PC-3 (cell line): Measurements from ENCODE around the gene CEP83. TPM values are rescaled to one million over a fixed set of nuclear protein-coding genes. Genes with fewer than 3 reads are reported as not detected.

Experiments used
- ATAC-seq: fragments of 200-7000 bp; cut with Tn5 transposase; 2 replicates; pipeline ENCODE4 v1.9.1; 2020; ENCODE audit warnings: mild to moderate bottlenecking, moderate library complexity
- BruUV-seq: library from RNA; stranded (reverse); fragments of 400-500 nt; replicated peaks from 2 replicates; lab custom pipeline; 2021; lab: Mats Ljungman, UMichigan
- CTCF ChIA-PET: fragments of 300-600 bp; sonication (Branson Sonifier 250); formaldehyde crosslinking; loops from one replicate; lab custom pipeline; 2022; ENCODE audit warnings: antibody characterized with exemption; lab: Charles Lee
- POLR2A ChIA-PET: fragments of 300-600 bp; sonication (Branson Sonifier 250); formaldehyde crosslinking; loops from one replicate; lab custom pipeline; 2022; ENCODE audit warnings: antibody characterized with exemption; ENCODE audit not compliant: unreplicated experiment; lab: Charles Lee
- DNase-seq: peaks from one replicate; pipeline ENCODE4 v3.0.0-alpha.2; 2015
- H2AFZ ChIP-seq: fragments of 300-600 bp; sonication (generic); 2 replicates; pipeline ENCODE4 v1.6.0; 2016; ENCODE audit warnings: antibody characterized with exemption, low read length
- H3F3A ChIP-seq: fragments of 300-600 bp; sonication (generic); one replicate; pipeline ENCODE4 v1.6.0; 2017; ENCODE audit warnings: antibody characterized with exemption, low read length, control low read depth, mild to moderate bottlenecking; ENCODE audit not compliant: unreplicated experiment
- H3K27ac ChIP-seq: fragments of 300-600 bp; sonication (generic); 2 replicates; pipeline ENCODE4 v1.5.1; 2016; ENCODE audit warnings: mild to moderate bottlenecking, low read length
- H3K27me3 ChIP-seq: fragments of 300-600 bp; sonication (generic); 2 replicates; pipeline ENCODE4 v1.6.1; 2016; ENCODE audit warnings: low read length, mixed read lengths
- H3K36me3 ChIP-seq: fragments of 300-600 bp; sonication (generic); 2 replicates; pipeline ENCODE4 v1.6.1; 2016; ENCODE audit warnings: low read depth, mixed run types, low read length, mixed read lengths
- H3K4me1 ChIP-seq: fragments of 300-600 bp; sonication (generic); 2 replicates; pipeline ENCODE4 v1.5.1; 2016; ENCODE audit warnings: low read length; ENCODE audit not compliant: insufficient read depth
- H3K4me2 ChIP-seq: fragments of 300-600 bp; sonication (generic); 2 replicates; pipeline ENCODE4 v1.6.0; 2016; ENCODE audit warnings: low read length
- H3K4me3 ChIP-seq: fragments of 300-600 bp; sonication (generic); 2 replicates; pipeline ENCODE4 v1.5.1; 2016; ENCODE audit warnings: mild to moderate bottlenecking, low read length, mixed read lengths
- H3K79me2 ChIP-seq: fragments of 300-600 bp; sonication (generic); 2 replicates; pipeline ENCODE4 v1.6.1; 2017; ENCODE audit warnings: low read length, mixed read lengths
- H3K9ac ChIP-seq: fragments of 300-600 bp; sonication (generic); 2 replicates; pipeline ENCODE4 v1.6.0; 2016; ENCODE audit warnings: mild to moderate bottlenecking, low read length
- H3K9me2 ChIP-seq: fragments of 300-600 bp; sonication (generic); replicated peaks from 2 replicates; pipeline ENCODE4 v1.6.1; 2016; ENCODE audit warnings: mixed run types, low read length, mixed read lengths
- H3K9me3 ChIP-seq: fragments of 300-600 bp; sonication (generic); 2 replicates; pipeline ENCODE4 v1.6.1; 2016; ENCODE audit warnings: low read length, mixed read lengths
- H4K20me1 ChIP-seq: fragments of 300-600 bp; sonication (generic); 2 replicates; pipeline ENCODE4 v1.6.1; 2016; ENCODE audit warnings: low read length, mixed read lengths
- CTCF ChIP-seq: fragments of 300-600 bp; sonication (generic); conservative IDR thresholded peaks from 2 replicates; pipeline ENCODE4 v1.5.1; 2017; ENCODE audit warnings: antibody characterized with exemption, low read depth, mild to moderate bottlenecking, low read length
- EZH2 ChIP-seq: fragments of 300-600 bp; sonication (generic); IDR thresholded peaks from one replicate; pipeline ENCODE4 v1.6.1; 2017; ENCODE audit warnings: antibody characterized with exemption, mild to moderate bottlenecking, low read length; ENCODE audit not compliant: unreplicated experiment
- EZH2phosphoT487 ChIP-seq: fragments of 300-600 bp; sonication (generic); IDR thresholded peaks from 2 replicates; pipeline ENCODE4 v1.6.1; 2018; ENCODE audit warnings: mild to moderate bottlenecking, antibody characterized with exemption, low read length, borderline replicate concordance
- intact Hi-C: fragments of 100-400 bp; cut with micrococcal nuclease; formaldehyde crosslinking; loops from 2 replicates; pipeline ENCODE4 v1.9.0; 2023
- total RNA-seq: library from RNA; depleted of rRNA; stranded (reverse); fragments of >200 nt; gene quantifications from 2 replicates; pipeline ENCODE4 v1.2.3, GENCODE V29; 2014

The CEP83 gene
- total RNA-seq, 1 experiment from 2014 or later, result 11.8 TPM

- no peaks in the 10 kb centered on the region for H3K27me3 ChIP-seq
Measured at GRCh38 chr12:94384030-94384429, 75.6 kb downstream of the CEP83 start.

GRCh38 chr12:94380507-94380906 lies 79.2 kb downstream of the CEP83 start:
- Histone ChIP-seq H2AFZ (no peak overlapping the region), H3K9me2 (no peaks in the 10 kb centered on the region), H3K4me3 (no peak overlapping the region), H3K9me3 (no peaks in the 10 kb centered on the region), H3K27ac (no peak overlapping the region), H3K4me2 (no peak overlapping the region), H3K9ac (no peak overlapping the region), H3K27me3 (no peaks in the 10 kb centered on the region), H3F3A (no peaks in the 10 kb centered on the region), H3K79me2 (no peaks in the 10 kb centered on the region), H4K20me1 (no peaks in the 10 kb centered on the region), H3K36me3 (peaks cover 15% of the 10 kb centered on the region), H3K4me1 (no peaks in the 10 kb centered on the region)
- ChIA-PET CTCF (interaction anchor here (0.7 kb wide), 1 partner anchor 96 kb away, joined by 3 read pairs; no protein-coding TSS in a partner anchor), POLR2A (no interaction called here)
- intact Hi-C loops, result no loop called here
- no TSS peak for BruUV-seq
- DNase-seq, result peak; percentile 5
- no peak for ATAC-seq
- TF ChIP-seq EZH2 (no peak), EZH2phosphoT487 (no peak), CTCF (no peak)

More at GRCh38 chr12:94384030-94384429, 75.6 kb downstream of the CEP83 start:
- Histone ChIP-seq H3K9me2 (no peaks in the 10 kb centered on the region), H3K79me2 (no peaks in the 10 kb centered on the region), H3K4me2 (no peak overlapping the region), H3K4me1 (no peaks in the 10 kb centered on the region), H3K27ac (no peak overlapping the region), H2AFZ (no peak overlapping the region), H3K36me3 (peaks cover 12% of the 10 kb centered on the region), H4K20me1 (no peaks in the 10 kb centered on the region), H3K4me3 (no peak overlapping the region), H3K9me3 (no peaks in the 10 kb centered on the region), H3K9ac (no peak overlapping the region), H3F3A (no peaks in the 10 kb centered on the region)
- BruUV-seq, result no TSS peak
- POLR2A ChIA-PET, result no interaction called here
- ATAC-seq (no peak), DNase-seq (no peak)
- CTCF ChIA-PET, result no interaction called here
- intact Hi-C loops, result no loop called here
- TF ChIP-seq CTCF (no peak), EZH2phosphoT487 (no peak), EZH2 (no peak)

GRCh38 chr12:94379479-94380113 lies 80.1 kb downstream of the CEP83 start:
- CTCF ChIA-PET, result interaction anchor here (0.6 to 0.7 kb wide), 2 partner anchors 97 to 853 kb away, joined by 3 read pairs; no protein-coding TSS in a partner anchor
- no peaks in the 10 kb centered on the region for H3K9me3 ChIP-seq
- intact Hi-C loops, result no loop called here
- DNase-seq (no peak), ATAC-seq (no peak)
- no peak overlapping the region for H3K4me2 ChIP-seq
- POLR2A ChIA-PET, result no interaction called here
- H3K4me3 ChIP-seq, result no peak overlapping the region
- no peak overlapping the region for H3K9ac ChIP-seq
- H3K79me2 ChIP-seq, result no peaks in the 10 kb centered on the region
- no peaks in the 10 kb centered on the region for H3K9me2 ChIP-seq
- no peaks in the 10 kb centered on the region for H4K20me1 ChIP-seq
- H3K36me3 ChIP-seq, result peaks cover 5% of the 10 kb centered on the region; the same call in 1 of the 2 replicates
- H3F3A ChIP-seq, result no peaks in the 10 kb centered on the region
- TF ChIP-seq EZH2phosphoT487 (no peak), CTCF (no peak), EZH2 (no peak)
- no peak overlapping the region for H3K27ac ChIP-seq
- no TSS peak for BruUV-seq
- no peaks in the 10 kb centered on the region for H3K27me3 ChIP-seq
- no peak overlapping the region for H2AFZ ChIP-seq
- H3K4me1 ChIP-seq, result no peaks in the 10 kb centered on the region
